G401 (cell line): Measurements from ENCODE around the gene TUBGCP6. TPM values are rescaled to one million over a fixed set of nuclear protein-coding genes. Genes with fewer than 3 reads are reported as not detected.

Experiments used
- DNase-seq: peaks from one replicate; pipeline ENCODE4 v3.0.0-alpha.2; 2015; ENCODE audit warnings: low spot score
- in situ Hi-C: cut with HindIII; loops from 2 replicates; pipeline ENCODE4 v1.10.0; 2016; ENCODE audit warnings: low sequenced_read_pairs, mixed read lengths
- total RNA-seq: library from RNA; depleted of rRNA; stranded (reverse); fragments of >200 nt; shearing (Covaris generic); gene quantifications from 2 replicates; pipeline ENCODE4 v1.2.3, GENCODE V29; 2014

TUBGCP6 gene
- total RNA-seq, 1 experiment from 2014 or later, result 15.1 TPM

- DNase-seq, result peak; percentile 67
- in situ Hi-C loops, result no loop called here
Observed at GRCh38 chr22:50218996-50219727, 25.7 kb downstream of the TUBGCP6 start.

DNA sequence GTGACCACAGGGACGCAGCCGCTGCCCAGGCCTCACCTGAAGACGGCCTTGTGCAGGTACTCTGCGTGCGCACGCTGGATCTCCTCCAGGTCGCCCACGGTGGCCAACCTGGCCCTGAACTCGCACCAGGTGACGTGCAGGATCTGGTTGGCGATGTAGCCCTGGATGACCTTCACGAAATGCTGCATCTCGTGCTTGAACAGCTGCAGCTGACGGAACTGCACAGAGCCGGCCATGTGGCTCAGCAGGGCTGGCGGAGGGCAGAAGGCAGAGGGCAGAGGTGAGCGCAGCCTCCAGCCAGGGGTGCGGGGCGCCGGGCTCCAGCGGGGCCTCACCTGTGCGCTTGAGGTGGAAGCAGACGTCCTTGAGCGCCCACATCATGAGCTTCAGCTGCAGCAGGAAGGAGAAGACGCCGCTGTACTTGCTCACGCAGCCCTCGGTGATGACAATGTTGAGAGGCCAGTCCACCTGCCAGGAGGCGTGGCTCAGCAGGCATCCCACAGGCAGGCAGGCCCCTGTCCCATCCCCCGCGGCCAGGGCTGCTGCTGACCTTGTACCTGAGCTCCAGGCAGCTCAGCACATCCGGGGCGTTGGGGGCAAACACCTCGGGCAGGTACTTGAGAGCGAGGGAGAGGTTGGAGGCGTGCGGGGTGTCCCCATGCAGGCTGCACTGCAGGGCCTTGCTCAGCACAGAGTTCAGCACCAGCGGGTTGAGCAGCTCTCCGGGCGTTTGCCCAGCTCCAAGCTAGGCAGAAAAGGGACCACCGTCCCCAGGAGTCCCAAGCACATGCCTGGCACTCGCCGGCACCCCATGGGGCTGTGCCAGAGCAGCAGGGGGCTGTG lies 26.4 kb downstream of the TUBGCP6 start:
- no peak for DNase-seq
- in situ Hi-C loops, result no loop called here

DNA sequence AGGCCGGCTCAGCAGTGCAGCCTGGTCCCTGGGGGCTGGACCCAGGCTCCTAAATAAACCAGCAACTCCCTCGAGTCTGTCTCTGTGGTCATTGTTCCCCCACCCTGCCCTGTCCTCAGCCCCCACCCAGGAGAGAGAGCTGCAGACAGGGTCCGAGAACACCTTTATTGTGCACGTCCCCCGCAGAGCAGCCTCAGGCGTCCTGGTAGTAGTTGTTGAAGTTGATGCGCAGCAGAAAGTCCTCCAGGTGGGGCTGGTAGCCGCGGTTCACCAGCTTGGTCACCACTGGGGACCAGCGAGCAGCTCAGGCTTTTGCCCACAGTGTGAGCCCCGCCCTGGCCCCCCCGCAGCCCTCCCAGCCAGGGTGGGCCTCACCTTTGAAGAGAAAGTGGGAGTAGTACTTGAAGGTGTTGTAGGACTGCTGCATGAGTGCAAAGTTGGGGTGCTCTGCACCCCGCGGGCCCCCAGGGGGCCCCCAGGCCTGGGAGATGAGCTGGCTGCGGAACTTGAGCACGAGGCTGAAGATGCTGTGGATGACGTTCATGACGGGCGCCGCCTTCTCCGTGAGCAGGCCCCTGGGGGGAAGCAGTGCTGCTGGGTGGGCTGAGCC lies 27.2 kb downstream of the TUBGCP6 start:
- DNase-seq, result no peak
- in situ Hi-C loops, result no loop called here

DNA sequence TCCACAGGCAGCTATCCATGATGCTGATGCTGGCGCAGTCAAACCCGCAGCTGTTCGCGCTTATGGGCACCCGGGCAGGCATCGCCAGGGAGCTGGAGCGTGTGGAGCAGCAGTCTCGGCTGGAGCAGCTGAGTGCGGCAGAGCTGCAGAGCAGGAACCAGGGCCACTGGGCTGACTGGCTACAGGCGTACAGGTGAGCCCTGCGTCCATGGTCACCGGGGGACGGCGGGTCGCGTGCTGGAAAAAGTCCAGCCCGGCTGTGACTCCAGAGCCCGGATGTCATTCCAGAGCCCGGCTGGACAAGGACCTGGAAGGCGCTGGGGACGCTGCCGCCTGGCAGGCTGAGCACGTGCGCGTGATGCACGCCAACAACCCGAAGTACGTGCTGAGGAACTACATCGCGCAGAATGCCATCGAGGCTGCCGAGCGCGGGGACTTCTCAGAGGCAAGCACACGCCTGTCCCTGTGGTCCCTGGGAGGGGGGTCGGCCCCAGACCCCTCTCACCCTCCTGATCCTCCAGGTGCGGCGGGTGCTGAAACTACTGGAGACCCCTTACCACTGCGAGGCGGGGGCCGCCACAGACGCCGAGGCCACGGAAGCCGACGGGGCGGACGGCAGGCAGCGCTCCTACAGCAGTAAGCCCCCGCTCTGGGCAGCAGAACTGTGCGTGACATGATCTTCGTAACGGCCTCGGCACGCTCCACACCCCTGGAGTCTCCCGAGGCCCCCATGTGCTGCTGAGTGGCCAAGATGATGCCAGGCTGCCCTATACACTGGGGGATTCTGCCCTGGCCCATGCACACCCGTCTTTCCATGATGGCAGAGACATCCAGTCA lies 27.9 kb downstream of the TUBGCP6 start:
- DNase-seq, result no peak
- in situ Hi-C loops, result no loop called here

- in situ Hi-C loops, result no loop called here
Observed at GRCh38 chr22:50216055-50216683, 28.7 kb downstream of the TUBGCP6 start.

GRCh38 chr22:50215297-50216054 lies 29.3 kb downstream of the TUBGCP6 start:
- peak; percentile 61 for DNase-seq
- in situ Hi-C loops, result no loop called here

More at GRCh38 chr22:50216055-50216683, 28.7 kb downstream of the TUBGCP6 start:
- DNase-seq, result no peak

DNA sequence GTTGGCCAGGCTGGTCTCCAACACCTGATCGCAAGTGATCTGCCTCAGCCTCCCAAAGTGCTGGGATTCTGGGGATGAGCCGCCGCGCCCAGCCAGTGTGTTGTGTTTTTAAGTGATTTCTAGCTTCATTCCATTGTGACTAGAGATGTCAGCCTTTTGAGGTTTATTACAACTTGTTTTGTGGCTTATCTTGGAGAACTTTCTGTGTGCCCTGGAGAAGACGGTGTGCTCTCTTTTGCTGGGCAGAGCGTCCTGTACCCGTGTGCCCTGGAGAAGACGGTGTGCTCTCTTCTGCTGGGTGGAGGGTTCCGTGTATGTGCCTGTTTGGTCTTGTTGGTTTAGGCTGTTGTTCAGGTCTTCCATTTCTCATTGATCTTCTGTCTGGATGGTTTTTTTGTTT lies 31.6 kb downstream of the TUBGCP6 start:
- in situ Hi-C loops, result no loop called here
- DNase-seq, result no peak

- no peak for DNase-seq
- in situ Hi-C loops, result no loop called here
Observed at GRCh38 chr22:50211147-50211546, 33.7 kb downstream of the TUBGCP6 start.

- in situ Hi-C loops, result no loop called here
- DNase-seq, result no peak
Observed at GRCh38 chr22:50210378-50211139, 34.3 kb downstream of the TUBGCP6 start.

DNA sequence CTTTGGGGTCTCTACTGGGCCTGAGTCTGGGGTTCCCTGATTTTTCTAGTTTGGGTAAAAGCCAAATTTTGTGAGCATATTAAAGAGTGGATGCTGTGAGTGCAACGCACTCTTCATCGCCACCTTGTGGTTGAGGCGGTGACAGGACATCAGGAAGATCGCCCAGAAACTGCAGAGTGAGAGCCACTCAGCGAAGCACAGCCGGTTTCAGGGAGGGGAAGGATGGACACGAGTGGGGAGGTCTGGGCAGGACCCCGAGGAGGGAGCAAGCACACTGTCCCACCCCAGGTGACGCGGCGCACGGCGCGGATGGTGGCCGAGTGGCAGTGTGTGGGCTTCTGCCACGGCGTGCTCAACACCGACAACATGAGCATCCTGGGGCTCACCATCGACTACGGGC lies 34.9 kb downstream of the TUBGCP6 start:
- in situ Hi-C loops, result no loop called here
- DNase-seq, result peak; percentile 87

DNA sequence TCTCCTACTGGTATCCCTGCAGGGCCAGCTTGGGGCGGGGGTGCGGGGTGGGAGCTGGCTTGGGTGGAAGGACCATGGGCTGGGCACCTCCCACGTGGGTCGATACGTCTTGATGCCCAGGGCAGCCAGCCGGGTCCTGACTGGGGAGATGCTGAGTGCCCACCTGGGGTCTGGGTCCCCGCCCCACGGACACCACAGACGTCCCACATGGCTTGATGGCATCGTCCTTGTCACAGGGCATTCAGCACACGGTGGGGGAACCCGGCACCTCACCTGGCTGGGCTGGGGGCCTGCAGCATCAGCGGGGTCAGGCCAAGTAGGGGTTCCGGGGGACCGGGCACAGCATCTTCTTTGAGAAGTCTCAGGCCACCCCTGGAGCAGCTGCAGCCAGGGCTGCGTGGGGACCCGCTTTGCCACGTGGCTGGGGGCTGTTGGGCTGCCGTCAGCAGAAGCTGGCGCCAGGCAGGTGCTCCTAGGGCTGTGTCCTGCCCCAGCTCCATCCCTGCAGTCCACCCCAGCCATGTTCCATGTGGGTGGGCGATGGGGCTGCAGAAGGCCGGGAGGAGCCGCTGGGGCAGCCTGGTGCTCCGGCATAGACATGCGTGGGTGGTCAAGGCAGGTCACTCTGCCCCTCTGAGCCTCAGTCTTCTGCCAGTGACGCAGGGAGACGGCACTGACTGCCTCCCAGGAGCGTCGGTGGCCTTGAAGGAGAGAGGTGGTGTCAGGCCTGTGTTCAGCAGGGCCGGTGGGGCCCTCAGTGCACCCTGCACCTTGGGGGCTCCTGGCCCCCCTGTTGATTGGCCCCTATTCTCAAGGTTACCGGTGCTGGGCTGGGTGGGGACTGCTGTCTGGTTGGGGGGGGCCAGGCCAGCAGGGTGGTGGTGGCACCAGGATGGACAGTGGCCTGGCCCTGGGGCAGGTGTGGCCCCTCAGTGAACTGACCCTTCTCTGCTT lies 35.6 kb downstream of the TUBGCP6 start:
- DNase-seq, result peak; percentile 27
- in situ Hi-C loops, result no loop called here

GRCh38 chr22:50208430-50208938 lies 36.3 kb downstream of the TUBGCP6 start:
- in situ Hi-C loops, result no loop called here
- DNase-seq, result peak; percentile 36

DNA sequence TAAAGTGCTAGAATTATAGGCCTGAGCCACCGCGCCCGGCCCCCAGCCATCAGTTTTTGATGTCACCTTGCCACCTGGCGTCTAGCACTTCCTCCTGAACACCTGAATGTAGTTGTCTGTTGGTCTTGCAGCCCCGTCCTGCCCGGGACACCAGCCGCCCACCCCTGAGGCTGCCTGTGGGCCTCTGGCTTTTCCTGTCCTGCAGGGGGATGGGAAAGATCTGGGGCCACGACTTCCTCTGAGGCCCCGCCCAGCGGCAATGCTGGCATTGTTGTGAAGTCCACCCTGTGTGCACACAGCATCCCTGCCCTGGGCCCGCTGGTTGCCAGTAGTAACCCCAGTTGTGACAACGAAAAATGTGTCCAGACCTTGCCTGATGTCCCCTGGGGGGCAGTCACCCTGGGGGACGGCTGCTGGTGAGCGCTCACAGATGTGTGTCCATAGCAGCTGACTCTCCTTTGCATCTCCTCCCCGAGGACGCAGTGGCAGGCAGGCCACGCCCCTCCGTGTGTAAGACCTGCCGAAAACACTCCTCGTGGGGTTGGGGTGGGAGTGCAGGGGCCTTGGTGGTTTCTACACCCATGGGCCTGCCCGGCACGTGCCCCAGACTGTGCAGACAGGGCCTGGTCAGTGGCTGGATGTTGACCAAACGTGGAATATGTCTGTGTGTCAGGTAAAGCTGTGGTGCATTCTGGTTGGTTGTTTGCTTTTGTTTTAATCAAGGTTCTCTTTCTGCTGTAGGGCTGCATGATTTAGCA lies 37.3 kb downstream of the TUBGCP6 start:
- in situ Hi-C loops, result no loop called here
- DNase-seq, result peak; percentile 7

GRCh38 chr22:50206599-50206998 lies 38.2 kb downstream of the TUBGCP6 start:
- peak; percentile 55 for DNase-seq
- in situ Hi-C loops, result no loop called here

- no peak for DNase-seq
- in situ Hi-C loops, result no loop called here
Observed at GRCh38 chr22:50205781-50206569, 38.8 kb downstream of the TUBGCP6 start.
